Esophagus muscularis mucosa (tissue), 4 donors: Measurements from ENCODE around the gene IL37. TPM values are rescaled to one million over a fixed set of nuclear protein-coding genes. Genes with fewer than 3 reads are reported as not detected.

ENCODE experiments used
- DNase-seq: peaks from one replicate; pipeline ENCODE4 v3.0.0-alpha.2; 2017; ENCODE audit errors: extremely low spot score
- H3K27ac ChIP-seq, 4 donors: fragments of 200-600 bp; sonication (generic); replicated peaks in 1 of 4; 1 replicate in 3 of 4; 2 replicates in 1 of 4; pipeline ENCODE4 v1.5.1; 2016 to 2019; ENCODE audit warnings: mild to moderate bottlenecking in 1 of 4
- H3K27me3 ChIP-seq, 4 donors: fragments of 200-600 bp; sonication (generic); one replicate each; pipeline versions ENCODE4 v1.5.1 to v1.6.0; 2016 to 2019
- H3K36me3 ChIP-seq, 4 donors: fragments of 200-600 bp; sonication (generic); one replicate each; pipeline ENCODE4 v1.5.1; 2016 to 2019
- H3K4me1 ChIP-seq, 4 donors: fragments of 200-600 bp; sonication (generic); one replicate each; pipeline ENCODE4 v1.5.1; 2016 to 2019
- H3K4me3 ChIP-seq, 4 donors: fragments of 200-600 bp; sonication (generic); 1 replicate in 2 of 4; 2 replicates in 2 of 4; pipeline ENCODE4 v1.5.1; 2016 to 2019; ENCODE audit warnings: mild to moderate bottlenecking in 4 of 4, moderate library complexity in 1 of 4
- H3K9me3 ChIP-seq, 4 donors: fragments of 200-600 bp; sonication (generic); 1 replicate in 3 of 4; 2 replicates in 1 of 4; pipeline ENCODE4 v1.5.1; 2016 to 2019
- CTCF ChIP-seq, 3 experiments: fragments of 200-600 bp in 2 of 3; fragments of 450-650 bp in 1 of 3; sonication (generic) in 2 of 3; IDR thresholded peaks; one replicate each; pipeline ENCODE4 v1.5.1; 2017 to 2019; ENCODE audit warnings: antibody characterized with exemption in 3 of 3, mild to moderate bottlenecking in 2 of 3, moderate library complexity in 1 of 3
- EP300 ChIP-seq: sonication (generic); formaldehyde crosslinking; IDR thresholded peaks from one replicate; pipeline ENCODE4 v1.6.1; 2017; ENCODE audit warnings: antibody characterized with exemption
- POLR2A ChIP-seq: fragments of 450-650 bp; IDR thresholded peaks from one replicate; pipeline ENCODE4 v1.6.1; 2017; ENCODE audit warnings: antibody characterized with exemption, moderate library complexity, mild to moderate bottlenecking, low read depth
- POLR2AphosphoS5 ChIP-seq, 2 donors: sonication (generic); formaldehyde crosslinking; IDR thresholded peaks; one replicate each; pipeline ENCODE4 v1.6.1; 2017; ENCODE audit warnings: antibody characterized with exemption in 2 of 2
- WGBS: methylation state at CpG from one replicate; pipeline ENCODE4 v1.1.5; 2018; 5-methylcytosine and 5-hydroxymethylcytosine counted together
- intact Hi-C: fragments of 100-400 bp; cut with DNase I; formaldehyde crosslinking; loops from one replicate; pipeline ENCODE4 v1.15.1; 2023
- total RNA-seq, 4 donors: library from RNA; depleted of rRNA; stranded (reverse); fragments of >200 nt; gene quantifications; one replicate each; pipeline versions ENCODE4 v1.1.0 to v1.2.1, GENCODE V29; 2016

IL37 gene
- total RNA-seq, 4 donors from 2014 or later = not detected

DNA sequence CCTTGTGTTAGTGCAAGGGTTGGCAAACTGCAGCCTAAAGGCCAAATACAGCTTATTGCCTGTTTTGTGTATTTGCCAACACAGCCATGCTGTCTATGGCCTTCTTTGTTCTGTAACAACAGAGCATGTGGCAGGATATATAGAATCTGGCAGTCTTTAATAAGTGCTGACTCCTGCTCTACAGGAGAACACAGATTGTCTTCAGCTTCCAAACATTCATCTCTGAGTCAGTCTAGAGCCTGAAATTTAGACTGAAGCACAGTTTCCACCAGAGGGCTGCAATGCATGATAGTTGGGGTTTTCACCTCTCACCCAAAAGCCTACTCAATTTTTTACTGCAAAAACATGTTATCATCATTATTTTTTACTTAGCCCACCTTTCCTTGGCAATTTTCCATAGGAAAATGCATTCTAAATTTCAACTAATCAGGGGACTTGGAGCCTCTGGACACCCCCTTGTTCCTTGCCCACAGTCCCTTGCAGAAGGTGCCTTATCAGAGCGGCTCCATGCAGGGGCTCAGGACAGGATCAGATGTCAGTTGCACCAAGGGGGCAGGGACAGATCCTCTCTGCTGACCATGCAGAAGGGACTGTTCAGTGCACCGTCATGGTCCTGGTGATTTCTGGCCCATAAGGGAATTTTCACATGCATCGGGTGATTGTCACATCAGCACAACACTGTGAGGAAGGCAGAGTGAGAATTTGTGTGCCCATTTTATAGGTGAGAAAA is 12.4 kb downstream of the IL37 start:
- TF ChIP-seq CTCF (IDR thresholded peaks at IDR 0.05) (no peak), POLR2AphosphoS5 (IDR thresholded peaks at IDR 0.05) (no peak), POLR2A (no peak), EP300 (no peak)
- Histone ChIP-seq H3K27ac (no peak overlapping the region), H3K36me3 (no peaks in the 10 kb centered on the region), H3K4me1 (no peaks in the 10 kb centered on the region), H3K4me3 (no peak overlapping the region), H3K27me3 (no peaks in the 10 kb centered on the region), H3K9me3 (no peaks in the 10 kb centered on the region)
- intact Hi-C loops = no loop called here
- DNase-seq = no peak
- 70% methylated on average over 3 of the region's 3 CpGs for WGBS

DNA sequence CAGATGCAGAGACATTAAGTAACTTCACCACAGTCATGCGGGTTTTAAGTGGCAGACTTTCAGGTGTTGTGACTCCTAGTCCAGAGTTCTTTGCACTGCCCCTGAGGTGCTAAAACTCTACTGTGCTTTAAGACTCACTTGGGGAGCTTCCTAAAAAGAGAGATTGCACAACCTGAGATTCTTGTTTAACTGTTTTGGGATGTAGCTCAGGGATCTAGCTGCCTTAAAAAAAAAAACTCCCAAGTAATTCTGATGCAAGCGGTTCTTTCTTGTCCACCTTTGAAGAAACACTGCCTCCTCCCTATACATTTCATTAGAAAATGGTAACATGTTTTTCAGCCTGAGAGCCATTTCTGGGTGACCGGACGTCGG is 13.0 kb downstream of the IL37 start:
- H3K27me3 ChIP-seq = no peaks in the 10 kb centered on the region
- no peak for TF ChIP-seq CTCF (IDR thresholded peaks at IDR 0.05)
- no peaks in the 10 kb centered on the region for H3K9me3 ChIP-seq
- H3K4me1 ChIP-seq = no peaks in the 10 kb centered on the region
- WGBS = 80% methylated on average over 5 of the region's 5 CpGs
- no peaks in the 10 kb centered on the region for H3K36me3 ChIP-seq
- intact Hi-C loops = no loop called here
- DNase-seq = no peak
- no peak overlapping the region for H3K27ac ChIP-seq
- H3K4me3 ChIP-seq = no peak overlapping the region

- Histone ChIP-seq H3K4me3 (no peak overlapping the region), H3K4me1 (no peaks in the 10 kb centered on the region), H3K27ac (no peak overlapping the region), H3K9me3 (no peaks in the 10 kb centered on the region), H3K36me3 (no peaks in the 10 kb centered on the region), H3K27me3 (no peaks in the 10 kb centered on the region)
- no peak for DNase-seq
- TF ChIP-seq POLR2AphosphoS5 (IDR thresholded peaks at IDR 0.05) (no peak), CTCF (IDR thresholded peaks at IDR 0.05) (no peak), EP300 (no peak), POLR2A (no peak)
- WGBS = 47% methylated on average over 2 of the region's 2 CpGs
- intact Hi-C loops = no loop called here
These were observed 13.4 kb downstream of the IL37 start for GRCh38 chr2:112924360-112924759.

DNA sequence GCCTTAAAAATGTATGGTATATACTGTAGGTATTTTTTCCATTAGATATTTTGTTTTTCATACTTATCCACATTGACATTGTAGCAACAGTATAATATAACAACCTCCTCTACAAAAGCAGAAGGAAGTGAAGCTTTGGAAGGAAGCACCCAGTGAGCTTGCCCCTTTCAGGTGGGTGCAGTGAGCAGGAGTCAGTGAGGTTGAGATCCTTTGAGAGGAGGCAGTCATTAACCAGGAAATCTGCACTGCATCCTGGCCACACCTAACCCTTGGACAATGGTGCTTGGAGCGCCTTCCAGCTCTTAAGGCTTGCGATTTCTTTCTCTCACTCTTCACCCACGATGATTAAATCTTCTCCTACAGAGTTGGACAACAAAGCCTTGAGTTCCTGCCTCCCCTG is 13.9 kb downstream of the IL37 start:
- H3K27me3 ChIP-seq = no peaks in the 10 kb centered on the region
- H3K4me3 ChIP-seq = no peak overlapping the region
- TF ChIP-seq CTCF (IDR thresholded peaks at IDR 0.05) (no peak), POLR2A (no peak), EP300 (no peak), POLR2AphosphoS5 (IDR thresholded peaks at IDR 0.05) (no peak)
- H3K9me3 ChIP-seq = no peaks in the 10 kb centered on the region
- DNase-seq = no peak
- H3K4me1 ChIP-seq = no peaks in the 10 kb centered on the region
- H3K36me3 ChIP-seq = no peaks in the 10 kb centered on the region
- intact Hi-C loops = no loop called here
- 69% methylated on average over 3 of the region's 3 CpGs for WGBS
- H3K27ac ChIP-seq = no peak overlapping the region

DNA sequence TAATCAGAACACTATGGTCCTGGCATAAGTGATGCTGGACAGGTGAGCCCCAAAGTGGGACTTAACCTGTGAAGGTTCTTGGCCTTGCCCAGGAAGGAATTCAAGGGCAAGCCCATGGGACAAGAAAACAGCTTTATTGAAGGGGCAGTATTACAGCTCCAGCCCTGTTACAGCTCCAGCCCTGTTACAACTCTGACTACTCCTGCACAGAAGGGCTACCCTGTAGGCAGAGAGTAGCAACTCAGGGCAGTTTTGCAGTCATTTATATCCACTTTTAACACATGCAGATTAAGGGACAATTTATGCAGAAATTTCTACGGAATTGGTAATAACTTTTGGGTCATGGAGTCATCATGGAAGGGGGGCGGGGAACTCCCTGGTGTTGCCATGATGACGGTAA is 15.7 kb downstream of the IL37 start:
- no peak overlapping the region for H3K27ac ChIP-seq
- intact Hi-C loops = no loop called here
- H3K36me3 ChIP-seq = no peaks in the 10 kb centered on the region
- no peak for TF ChIP-seq CTCF (IDR thresholded peaks at IDR 0.05)
- TF ChIP-seq POLR2AphosphoS5 (IDR thresholded peaks at IDR 0.05) = no peak
- TF ChIP-seq EP300 = no peak
- TF ChIP-seq POLR2A = no peak
- DNase-seq = peak; percentile 60
- no peak overlapping the region for H3K4me3 ChIP-seq
- WGBS = 87% methylated on average over 3 of the region's 3 CpGs
- H3K27me3 ChIP-seq = no peaks in the 10 kb centered on the region
- no peaks in the 10 kb centered on the region for H3K4me1 ChIP-seq
- H3K9me3 ChIP-seq = no peaks in the 10 kb centered on the region
